ENCODE data around the gene ADCY2. TPM values are rescaled to one million over a fixed set of nuclear protein-coding genes. Genes with fewer than 3 reads are reported as not detected.

Gene ADCY2
- total RNA-seq, 1 donor from 2014 or later: 18.4 TPM

DNA sequence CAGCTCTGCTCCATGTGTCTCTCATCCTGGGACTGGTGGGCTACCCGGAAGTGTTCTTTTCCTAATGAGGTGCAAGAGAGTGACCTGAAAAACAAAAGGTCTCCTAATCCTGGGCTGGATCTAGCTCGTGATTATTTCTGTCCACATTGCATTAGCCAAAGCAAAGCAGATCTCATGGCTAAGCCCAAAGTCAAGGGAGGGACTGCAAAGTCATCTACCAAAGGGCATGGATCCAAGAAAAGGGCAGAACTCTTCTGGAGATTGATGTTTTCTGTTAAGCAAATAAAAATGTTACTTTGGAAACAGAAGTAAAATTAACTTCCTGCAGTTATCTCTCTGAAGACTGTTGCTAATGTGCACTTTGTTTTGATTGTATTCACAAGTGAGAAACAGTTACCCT lies 229.8 kb downstream of the ADCY2 start:
- H3K27ac ChIP-seq: no peak overlapping the region
- no peak overlapping the region for H3K4me3 ChIP-seq
- H3K4me1 ChIP-seq: no peaks in the 10 kb centered on the region
- no peak for TF ChIP-seq POLR2AphosphoS5 (IDR thresholded peaks at IDR 0.05; ENCODE audit: insufficient read depth in 1 of 2, low read depth in 1 of 2)
- TF ChIP-seq, protein P1, sequence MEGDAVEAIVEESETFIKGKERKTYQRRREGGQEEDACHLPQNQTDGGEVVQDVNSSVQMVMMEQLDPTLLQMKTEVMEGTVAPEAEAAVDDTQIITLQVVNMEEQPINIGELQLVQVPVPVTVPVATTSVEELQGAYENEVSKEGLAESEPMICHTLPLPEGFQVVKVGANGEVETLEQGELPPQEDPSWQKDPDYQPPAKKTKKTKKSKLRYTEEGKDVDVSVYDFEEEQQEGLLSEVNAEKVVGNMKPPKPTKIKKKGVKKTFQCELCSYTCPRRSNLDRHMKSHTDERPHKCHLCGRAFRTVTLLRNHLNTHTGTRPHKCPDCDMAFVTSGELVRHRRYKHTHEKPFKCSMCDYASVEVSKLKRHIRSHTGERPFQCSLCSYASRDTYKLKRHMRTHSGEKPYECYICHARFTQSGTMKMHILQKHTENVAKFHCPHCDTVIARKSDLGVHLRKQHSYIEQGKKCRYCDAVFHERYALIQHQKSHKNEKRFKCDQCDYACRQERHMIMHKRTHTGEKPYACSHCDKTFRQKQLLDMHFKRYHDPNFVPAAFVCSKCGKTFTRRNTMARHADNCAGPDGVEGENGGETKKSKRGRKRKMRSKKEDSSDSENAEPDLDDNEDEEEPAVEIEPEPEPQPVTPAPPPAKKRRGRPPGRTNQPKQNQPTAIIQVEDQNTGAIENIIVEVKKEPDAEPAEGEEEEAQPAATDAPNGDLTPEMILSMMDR (IDR thresholded peaks at IDR 0.05): no peak
- no peaks in the 10 kb centered on the region for H3K27me3 ChIP-seq
- H3K9me3 ChIP-seq: no peaks in the 10 kb centered on the region
- no peaks in the 10 kb centered on the region for H3K36me3 ChIP-seq
- DNase-seq (ENCODE audit: extremely low spot score in 2 of 2): no peak
- intact Hi-C loops (cut with DNase I): no loop called here

DNA sequence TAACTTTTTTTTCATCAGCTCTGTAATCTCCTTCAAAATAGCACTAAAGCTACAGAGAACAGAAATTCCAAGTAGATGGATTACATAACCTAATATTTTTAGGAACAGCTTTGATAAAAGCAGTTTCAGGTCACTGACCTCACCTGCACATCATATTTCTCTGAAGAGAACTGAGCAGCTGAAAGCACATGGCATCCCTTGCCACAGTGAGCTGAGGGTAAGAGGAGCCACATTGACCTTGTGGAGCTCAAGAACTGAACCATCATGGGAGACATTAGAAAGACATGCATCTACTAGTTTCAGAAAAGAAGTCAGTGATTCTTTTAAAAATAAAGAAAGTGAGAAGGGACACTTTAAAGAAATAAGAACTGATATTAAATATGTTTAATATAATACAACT lies 232.3 kb downstream of the ADCY2 start:
- H3K9me3 ChIP-seq: no peaks in the 10 kb centered on the region
- TF ChIP-seq POLR2AphosphoS5 (IDR thresholded peaks at IDR 0.05; ENCODE audit: insufficient read depth in 1 of 2, low read depth in 1 of 2): no peak
- TF ChIP-seq POLR2A (IDR thresholded peaks at IDR 0.05): no peak
- TF ChIP-seq, protein P1 (IDR thresholded peaks at IDR 0.05): no peak
- no peaks in the 10 kb centered on the region for H3K4me1 ChIP-seq
- H3K27ac ChIP-seq: no peak overlapping the region
- H3K4me3 ChIP-seq: no peak overlapping the region
- DNase-seq (ENCODE audit: extremely low spot score in 2 of 2): no peak
- H3K36me3 ChIP-seq: no peaks in the 10 kb centered on the region
- intact Hi-C loops (cut with DNase I): no loop called here
- H3K27me3 ChIP-seq: no peaks in the 10 kb centered on the region

DNA sequence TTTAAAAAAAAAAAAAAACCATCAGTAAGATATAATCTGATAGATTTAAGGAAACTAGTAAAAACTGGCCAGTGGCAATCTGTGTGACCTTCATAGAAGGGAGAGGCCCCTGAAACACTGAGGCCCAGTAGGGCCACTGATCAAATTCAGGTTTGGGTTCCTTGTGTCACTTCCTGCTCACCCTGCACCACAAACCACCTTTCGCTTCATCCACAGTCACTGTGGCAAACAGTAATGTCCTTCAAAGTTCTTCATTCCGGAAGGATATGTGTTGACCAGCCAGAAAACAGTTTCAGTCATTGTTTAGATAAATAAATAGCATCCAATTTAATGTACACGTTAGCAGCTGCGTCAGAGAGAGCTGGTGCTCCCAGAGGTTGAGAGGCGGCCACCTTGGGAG lies 232.9 kb downstream of the ADCY2 start:
- TF ChIP-seq, protein P1 (IDR thresholded peaks at IDR 0.05): no peak
- TF ChIP-seq POLR2A (IDR thresholded peaks at IDR 0.05): no peak
- TF ChIP-seq POLR2AphosphoS5 (IDR thresholded peaks at IDR 0.05; ENCODE audit: insufficient read depth in 1 of 2, low read depth in 1 of 2): no peak
- intact Hi-C loops (cut with DNase I): no loop called here
- Histone ChIP-seq H3K9me3 (no peaks in the 10 kb centered on the region), H3K27me3 (no peaks in the 10 kb centered on the region), H3K4me3 (no peak overlapping the region), H3K27ac (no peak overlapping the region), H3K36me3 (no peaks in the 10 kb centered on the region), H3K4me1 (no peaks in the 10 kb centered on the region)
- DNase-seq (ENCODE audit: extremely low spot score in 2 of 2): no peak

DNA sequence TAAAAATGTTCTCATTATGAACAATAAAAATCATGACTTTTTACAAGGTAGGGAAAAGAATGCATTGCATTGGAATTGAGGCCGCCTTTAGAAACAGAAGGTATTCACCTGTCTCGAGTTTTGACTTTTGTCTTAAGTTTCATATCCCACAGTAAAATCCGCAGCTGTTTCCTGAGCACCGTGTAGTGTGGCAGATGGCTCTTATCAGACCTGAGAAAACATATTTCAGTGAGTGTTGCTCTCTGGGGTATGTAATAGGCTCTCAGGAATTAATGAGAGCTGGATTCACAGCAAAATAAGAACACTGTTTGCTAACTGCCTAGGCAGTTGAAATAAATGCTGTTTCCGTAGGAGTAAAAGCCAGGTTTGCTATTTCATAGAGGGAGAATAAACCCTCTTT lies 233.6 kb downstream of the ADCY2 start:
- intact Hi-C loops (cut with DNase I): no loop called here
- H3K4me3 ChIP-seq: no peak overlapping the region
- DNase-seq (ENCODE audit: extremely low spot score in 2 of 2): no peak
- H3K27me3 ChIP-seq: no peaks in the 10 kb centered on the region
- no peaks in the 10 kb centered on the region for H3K4me1 ChIP-seq
- no peaks in the 10 kb centered on the region for H3K9me3 ChIP-seq
- H3K27ac ChIP-seq: no peak overlapping the region
- H3K36me3 ChIP-seq: no peaks in the 10 kb centered on the region
- TF ChIP-seq, protein P1 (IDR thresholded peaks at IDR 0.05): no peak
- TF ChIP-seq POLR2A (IDR thresholded peaks at IDR 0.05): no peak

DNA sequence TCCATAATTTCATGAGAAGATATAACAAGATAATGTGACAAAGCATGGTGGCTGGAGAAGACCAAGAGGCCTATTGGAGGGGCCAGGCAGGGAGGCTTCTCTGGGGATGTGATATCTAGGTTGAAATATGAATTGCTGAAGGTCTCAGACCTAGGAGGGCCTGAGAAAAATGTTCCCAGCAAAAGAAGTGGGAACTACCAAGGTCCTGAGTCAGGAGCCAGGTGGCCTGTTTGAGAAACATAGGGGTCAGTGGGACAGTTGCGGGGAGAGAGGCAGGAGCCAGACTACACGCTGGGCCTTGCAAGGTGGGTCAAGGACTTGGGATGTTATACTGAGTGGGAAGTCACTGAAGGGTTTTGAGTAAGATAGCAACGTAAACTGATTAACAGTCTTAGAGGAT lies 238.9 kb downstream of the ADCY2 start:
- DNase-seq (ENCODE audit: extremely low spot score in 2 of 2): no peak
- no peak for TF ChIP-seq POLR2A (IDR thresholded peaks at IDR 0.05)
- TF ChIP-seq, protein P1 (IDR thresholded peaks at IDR 0.05): no peak
- TF ChIP-seq POLR2AphosphoS5 (IDR thresholded peaks at IDR 0.05; ENCODE audit: insufficient read depth in 1 of 2, low read depth in 1 of 2): no peak
- Histone ChIP-seq H3K9me3 (no peaks in the 10 kb centered on the region), H3K27ac (no peak overlapping the region), H3K27me3 (no peaks in the 10 kb centered on the region), H3K4me3 (no peak overlapping the region), H3K36me3 (no peaks in the 10 kb centered on the region), H3K4me1 (no peaks in the 10 kb centered on the region)
- intact Hi-C loops (cut with DNase I): no loop called here
